Activated T-cell treated with anti-CD3 and anti-CD28 coated beads for 48 hours (primary cell): Measurements from ENCODE around the gene YAF2.
A peak's percentile ranks its signal among the peaks of the same experiment; 100 is the strongest.

Experiments
- DNase-seq: peaks from one replicate; pipeline ENCODE4 v3.0.0-alpha.2; 2020; ENCODE audit warnings: low read depth

Gene YAF2

GRCh38 chr12:42238240-42239140 lies at the start of gene YAF2:
Gene YAF2 (minus strand): TSS chr12:42238248. CDS start chr12:42238180, 68 bp downstream.
- DNase-seq = peak; percentile 85

- DNase-seq = no peak
These were observed 48.7 kb upstream of the YAF2 start for GRCh38 chr12:42286741-42287140.

- no peak for DNase-seq
These were observed 47.4 kb upstream of the YAF2 start for GRCh38 chr12:42285431-42285830.

GRCh38 chr12:42284876-42285275 lies 46.8 kb upstream of the YAF2 start:
- no peak for DNase-seq

GRCh38 chr12:42284157-42284556 lies 46.1 kb upstream of the YAF2 start:
- no peak for DNase-seq

- DNase-seq = no peak
These were observed 45.7 kb upstream of the YAF2 start for GRCh38 chr12:42283739-42284138.

- no peak for DNase-seq
These were observed 44.2 kb upstream of the YAF2 start for GRCh38 chr12:42282294-42282693.

GRCh38 chr12:42281844-42282243 lies 43.8 kb upstream of the YAF2 start:
- no peak for DNase-seq

GRCh38 chr12:42281278-42281677 lies 43.2 kb upstream of the YAF2 start:
- DNase-seq = no peak

- DNase-seq = no peak
These were observed 40.1 kb upstream of the YAF2 start for GRCh38 chr12:42278128-42278510.

- no peak for DNase-seq
These were observed 39.5 kb upstream of the YAF2 start for GRCh38 chr12:42277396-42278127.

GRCh38 chr12:42275499-42275898 lies 37.5 kb upstream of the YAF2 start:
- DNase-seq = no peak

GRCh38 chr12:42273706-42274105 lies 35.7 kb upstream of the YAF2 start:
- no peak for DNase-seq

GRCh38 chr12:42270596-42270995 lies 32.5 kb upstream of the YAF2 start:
- no peak for DNase-seq

GRCh38 chr12:42267413-42268190 lies 29.6 kb upstream of the YAF2 start:
- DNase-seq = no peak

GRCh38 chr12:42266579-42267230 lies 28.7 kb upstream of the YAF2 start:
- no peak for DNase-seq

- no peak for DNase-seq
These were observed 24.2 kb upstream of the YAF2 start for GRCh38 chr12:42262271-42262670.

GRCh38 chr12:42261708-42262107 lies 23.7 kb upstream of the YAF2 start:
- DNase-seq = no peak

- no peak for DNase-seq
These were observed 22.5 kb upstream of the YAF2 start for GRCh38 chr12:42260518-42260917.

GRCh38 chr12:42259699-42260098 lies 21.7 kb upstream of the YAF2 start:
- DNase-seq = no peak

- DNase-seq = no peak
These were observed 17.8 kb upstream of the YAF2 start for GRCh38 chr12:42255866-42256261.
